ENCODE measurements around the gene HSF2BP. TPM values are rescaled to one million over a fixed set of nuclear protein-coding genes. Genes with fewer than 3 reads are reported as not detected.

HSF2BP gene
- total RNA-seq, 6 experiments from 2014 or later, result 0.33 to 0.90 (median 0.59) TPM

DNA sequence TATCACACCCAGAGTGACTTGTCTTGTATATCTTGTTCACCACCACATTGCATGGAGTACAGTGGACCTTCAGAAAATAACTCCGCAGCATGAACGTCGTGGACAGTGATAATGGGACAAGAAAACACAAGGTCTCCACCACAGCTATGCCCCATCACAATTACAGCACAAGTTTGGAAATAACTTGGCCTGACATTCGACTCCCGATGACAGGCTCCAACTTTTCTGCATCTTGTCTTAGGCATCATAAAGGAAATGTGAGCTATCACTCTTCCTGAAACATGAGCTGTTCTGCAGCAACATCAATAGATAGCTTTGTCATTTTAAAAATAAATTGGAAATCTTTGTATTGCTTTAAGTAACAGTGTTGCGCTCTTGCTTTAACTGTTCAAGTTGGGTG, 3.0 kb upstream of the HSF2BP start:
- DNase-seq, result no peak

DNA sequence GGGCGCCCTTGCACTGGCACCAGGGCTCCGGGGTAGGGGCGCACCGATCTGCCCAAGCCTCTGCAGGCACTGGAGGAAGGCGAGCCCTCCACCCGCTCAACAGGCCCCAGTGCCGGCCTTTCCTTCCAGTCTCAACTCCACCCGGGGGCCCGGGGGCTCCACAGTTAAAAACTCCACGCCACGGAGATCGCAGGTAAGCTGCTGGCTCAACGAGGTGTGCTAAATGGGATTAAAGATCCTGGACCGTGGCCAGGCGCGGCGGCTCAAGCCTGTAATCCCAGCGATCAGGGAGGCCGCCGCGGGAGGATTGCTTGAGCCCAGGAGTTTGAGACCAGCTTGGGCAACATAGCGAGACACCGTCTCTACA, 536 bp downstream of the HSF2BP start:
- H3K27ac Mint-ChIP-seq, result peak overlapping the region; percentile 86
- no peak for DNase-seq
- H3K4me3 Mint-ChIP-seq, result no peak overlapping the region; the same call in 1 of the 2 replicates
- H3K4me1 Mint-ChIP-seq (ENCODE audit: low read depth), result peaks cover 38% of the 10 kb centered on the region
- H3K27me3 Mint-ChIP-seq (ENCODE audit: insufficient read depth), result no peaks in the 10 kb centered on the region
- TF ChIP-seq, protein P1, sequence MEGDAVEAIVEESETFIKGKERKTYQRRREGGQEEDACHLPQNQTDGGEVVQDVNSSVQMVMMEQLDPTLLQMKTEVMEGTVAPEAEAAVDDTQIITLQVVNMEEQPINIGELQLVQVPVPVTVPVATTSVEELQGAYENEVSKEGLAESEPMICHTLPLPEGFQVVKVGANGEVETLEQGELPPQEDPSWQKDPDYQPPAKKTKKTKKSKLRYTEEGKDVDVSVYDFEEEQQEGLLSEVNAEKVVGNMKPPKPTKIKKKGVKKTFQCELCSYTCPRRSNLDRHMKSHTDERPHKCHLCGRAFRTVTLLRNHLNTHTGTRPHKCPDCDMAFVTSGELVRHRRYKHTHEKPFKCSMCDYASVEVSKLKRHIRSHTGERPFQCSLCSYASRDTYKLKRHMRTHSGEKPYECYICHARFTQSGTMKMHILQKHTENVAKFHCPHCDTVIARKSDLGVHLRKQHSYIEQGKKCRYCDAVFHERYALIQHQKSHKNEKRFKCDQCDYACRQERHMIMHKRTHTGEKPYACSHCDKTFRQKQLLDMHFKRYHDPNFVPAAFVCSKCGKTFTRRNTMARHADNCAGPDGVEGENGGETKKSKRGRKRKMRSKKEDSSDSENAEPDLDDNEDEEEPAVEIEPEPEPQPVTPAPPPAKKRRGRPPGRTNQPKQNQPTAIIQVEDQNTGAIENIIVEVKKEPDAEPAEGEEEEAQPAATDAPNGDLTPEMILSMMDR (IDR thresholded peaks at IDR 0.05), result no peak
- no peaks in the 10 kb centered on the region for H3K9me3 Mint-ChIP-seq
- peaks cover 6% of the 10 kb centered on the region for H3K36me3 Mint-ChIP-seq (ENCODE audit: low read depth)

More for the DNA sequence above, 3.0 kb upstream of the HSF2BP start:
- Mint-ChIP-seq H3K4me1 (ENCODE audit: low read depth) (peaks cover 30% of the 10 kb centered on the region), H3K27ac (no peak overlapping the region), H3K27me3 (ENCODE audit: insufficient read depth) (no peaks in the 10 kb centered on the region), H3K9me3 (peaks cover 8% of the 10 kb centered on the region), H3K36me3 (ENCODE audit: low read depth) (peaks cover 29% of the 10 kb centered on the region), H3K4me3 (no peak overlapping the region)
- TF ChIP-seq, protein P1 (IDR thresholded peaks at IDR 0.05), result no peak

DNA sequence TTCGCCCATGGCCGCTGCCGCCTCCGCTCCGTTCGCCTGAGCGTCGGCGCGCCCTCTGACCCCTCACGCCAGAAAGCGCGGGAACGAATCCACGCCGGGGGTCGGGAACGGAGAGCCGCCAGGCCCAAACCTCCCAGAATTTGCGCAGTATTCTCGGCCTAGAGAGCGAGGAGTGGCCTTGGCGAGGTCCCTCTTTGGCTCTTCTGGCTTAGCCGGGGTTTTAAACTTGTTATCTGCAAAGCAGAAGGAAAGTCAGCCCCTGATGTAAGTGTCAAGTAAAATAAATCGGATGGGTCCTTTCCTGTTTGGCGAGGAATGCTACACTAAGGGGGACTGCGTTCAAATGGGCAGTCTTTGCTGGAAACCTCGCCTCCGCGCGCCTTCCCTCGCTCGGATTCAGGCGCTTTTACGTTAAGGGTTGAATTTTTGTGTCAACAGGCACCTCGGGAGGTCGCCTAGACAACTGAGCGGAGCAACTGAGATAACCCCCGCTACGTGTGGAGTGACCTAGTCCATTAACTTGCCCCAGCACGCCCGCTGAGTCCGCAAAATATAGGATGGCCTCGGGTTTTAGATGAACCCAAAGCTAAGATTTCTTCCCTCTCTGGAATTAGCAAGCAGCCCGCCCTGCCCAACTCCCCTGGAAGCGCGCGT, 1.1 kb downstream of the HSF2BP start:
- no peaks in the 10 kb centered on the region for H3K9me3 Mint-ChIP-seq

DNA sequence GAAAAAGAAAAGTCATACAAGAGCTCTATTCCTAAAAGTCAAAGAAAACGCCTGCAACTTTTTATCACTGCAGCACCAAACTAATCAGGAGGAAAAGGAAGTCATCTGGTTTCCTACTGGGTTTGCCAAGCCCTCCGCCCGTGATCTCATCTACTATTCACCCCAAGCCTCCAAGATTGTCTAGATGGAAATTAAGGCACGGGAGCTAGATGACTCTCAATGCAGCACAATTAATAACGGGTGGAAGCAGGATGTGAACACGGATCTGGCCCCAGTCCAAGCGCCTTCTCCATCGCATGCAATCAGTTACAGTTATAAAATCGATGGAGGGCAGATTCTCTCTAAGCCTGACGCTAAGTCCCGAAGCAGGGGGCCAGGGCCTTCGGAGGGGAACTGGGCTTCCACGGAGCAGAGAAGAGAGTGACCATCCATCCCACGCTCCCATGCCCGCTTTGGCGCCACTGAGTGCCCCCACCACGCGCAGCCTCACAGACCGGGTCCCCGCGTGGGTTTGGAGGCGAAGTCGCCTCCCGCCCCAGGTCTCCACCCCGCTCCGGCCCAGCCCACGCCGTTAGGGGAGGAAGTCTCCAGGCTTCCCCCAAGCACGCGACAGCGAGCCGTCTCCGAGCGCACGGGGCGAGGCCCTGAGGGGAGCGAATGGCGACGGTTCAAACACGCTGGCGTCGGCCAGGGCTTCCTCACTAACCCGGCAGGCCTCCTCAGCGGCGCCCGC, 1.8 kb downstream of the HSF2BP start:
- Mint-ChIP-seq H3K4me3 (no peak overlapping the region), H3K4me1 (ENCODE audit: low read depth) (peaks cover 42% of the 10 kb centered on the region)
- DNase-seq, result no peak

More for the DNA sequence above, 1.1 kb downstream of the HSF2BP start:
- no peaks in the 10 kb centered on the region for H3K27me3 Mint-ChIP-seq (ENCODE audit: insufficient read depth)
- TF ChIP-seq, protein P1 (IDR thresholded peaks at IDR 0.05), result no peak
- no peak for DNase-seq
- H3K4me1 Mint-ChIP-seq (ENCODE audit: low read depth), result peaks cover 42% of the 10 kb centered on the region
- no peak overlapping the region for H3K4me3 Mint-ChIP-seq
- peaks cover 6% of the 10 kb centered on the region for H3K36me3 Mint-ChIP-seq (ENCODE audit: low read depth)
- no peak overlapping the region; the same call in 1 of the 2 replicates for H3K27ac Mint-ChIP-seq

DNA sequence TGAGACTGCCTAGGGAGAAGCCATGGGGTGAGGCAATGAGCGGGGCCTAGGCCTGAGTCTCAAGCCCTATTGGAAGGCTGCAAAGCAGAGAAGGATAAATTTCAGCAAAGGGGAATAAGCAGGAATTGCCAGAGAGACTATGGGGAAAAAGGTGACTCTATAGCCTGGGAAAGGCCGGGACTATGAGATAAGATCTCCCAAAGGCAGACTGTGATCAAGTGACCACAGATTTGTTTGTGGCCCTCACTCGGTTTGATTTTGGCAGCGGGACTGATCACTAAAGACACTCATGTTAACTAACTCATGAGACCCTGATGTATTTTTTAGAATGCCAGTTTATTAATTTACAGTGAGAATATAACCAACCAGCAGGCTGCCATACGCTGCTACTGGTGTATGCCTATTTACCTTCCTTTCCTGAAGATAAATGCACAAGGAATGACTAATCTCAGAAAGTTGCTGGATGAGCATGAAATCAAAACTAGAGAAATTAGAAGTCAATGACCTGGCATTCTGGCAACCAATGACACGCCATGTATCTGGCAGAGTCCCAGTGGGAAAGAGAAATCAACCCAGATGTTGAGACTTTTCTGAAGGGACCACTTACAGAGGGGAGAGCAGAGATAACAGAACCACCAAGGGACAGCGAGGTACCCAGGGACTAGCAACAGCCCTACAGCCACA, 4.3 kb downstream of the HSF2BP start:
- Mint-ChIP-seq H3K4me3 (no peak overlapping the region), H3K4me1 (ENCODE audit: low read depth) (peaks cover 21% of the 10 kb centered on the region), H3K9me3 (no peaks in the 10 kb centered on the region), H3K27ac (peak overlapping the region; percentile 84), H3K27me3 (ENCODE audit: insufficient read depth) (no peaks in the 10 kb centered on the region), H3K36me3 (ENCODE audit: low read depth) (no peaks in the 10 kb centered on the region)
- DNase-seq, result peak; percentile 79
- TF ChIP-seq, protein P1 (IDR thresholded peaks at IDR 0.05), result no peak

More for the DNA sequence above, 1.8 kb downstream of the HSF2BP start:
- Mint-ChIP-seq H3K9me3 (no peaks in the 10 kb centered on the region), H3K27me3 (ENCODE audit: insufficient read depth) (no peaks in the 10 kb centered on the region), H3K27ac (no peak overlapping the region), H3K36me3 (ENCODE audit: low read depth) (peaks cover 6% of the 10 kb centered on the region)
- TF ChIP-seq, protein P1 (IDR thresholded peaks at IDR 0.05), result no peak

Measured in HFFc6 (cell line).